ENCODE measurements around the gene TMEM156.
A peak's percentile ranks its signal among the peaks of the same experiment; 100 is the strongest.
"Not testable (repeated sequence)": the region's sequence is repeated elsewhere in the genome, so short reads cannot be mapped to it uniquely, and the experiment has no call there.

TMEM156 gene

GRCh38 chr4:38965866-38966265 lies 66.3 kb downstream of the TMEM156 start:
- no peak overlapping the region for H3K4me3 Mint-ChIP-seq
- peaks cover 5% of the 10 kb centered on the region for H3K9me3 Mint-ChIP-seq
- no peaks in the 10 kb centered on the region for H3K4me1 Mint-ChIP-seq
- no peaks in the 10 kb centered on the region for H3K36me3 Mint-ChIP-seq (ENCODE audit: low read depth)
- no peak for TF ChIP-seq CTCF (IDR thresholded peaks at IDR 0.05; ENCODE audit: unreplicated experiment in 3 of 3)
- no peak overlapping the region for H3K27ac Mint-ChIP-seq
- no peaks in the 10 kb centered on the region for H3K27me3 Mint-ChIP-seq (ENCODE audit: low read depth)

- no peak overlapping the region for H3K4me3 Mint-ChIP-seq
- H3K27me3 Mint-ChIP-seq (ENCODE audit: low read depth) = no peaks in the 10 kb centered on the region
- H3K27ac Mint-ChIP-seq = no peak overlapping the region
- no peak for TF ChIP-seq CTCF (IDR thresholded peaks at IDR 0.05; ENCODE audit: unreplicated experiment in 3 of 3)
- H3K9me3 Mint-ChIP-seq = peaks cover 5% of the 10 kb centered on the region
- no peaks in the 10 kb centered on the region for H3K4me1 Mint-ChIP-seq
- H3K36me3 Mint-ChIP-seq (ENCODE audit: low read depth) = no peaks in the 10 kb centered on the region
These were observed 67.0 kb downstream of the TMEM156 start for GRCh38 chr4:38964942-38965775.

- not testable (repeated sequence) for H3K4me3 Mint-ChIP-seq; H3K27me3 Mint-ChIP-seq (ENCODE audit: low read depth); H3K27ac Mint-ChIP-seq; H3K9me3 Mint-ChIP-seq; H3K36me3 Mint-ChIP-seq (ENCODE audit: low read depth); H3K4me1 Mint-ChIP-seq
These were observed 73.0 kb downstream of the TMEM156 start for GRCh38 chr4:38959248-38959647.

- peak overlapping the region in 1 of 3 experiments; percentile 15 for H3K27ac Mint-ChIP-seq
- no peak for TF ChIP-seq CTCF (IDR thresholded peaks at IDR 0.05; ENCODE audit: unreplicated experiment in 3 of 3)
- H3K36me3 Mint-ChIP-seq (ENCODE audit: low read depth) = no peaks in the 10 kb centered on the region
- no peak overlapping the region for H3K4me3 Mint-ChIP-seq
- peaks cover 6% of the 10 kb centered on the region for H3K4me1 Mint-ChIP-seq
- H3K9me3 Mint-ChIP-seq = peaks cover 5% of the 10 kb centered on the region
- no peaks in the 10 kb centered on the region for H3K27me3 Mint-ChIP-seq (ENCODE audit: low read depth)
These were observed 73.6 kb downstream of the TMEM156 start for GRCh38 chr4:38958453-38959190.

- peaks cover 5% of the 10 kb centered on the region for H3K9me3 Mint-ChIP-seq
- no peak for TF ChIP-seq CTCF (IDR thresholded peaks at IDR 0.05; ENCODE audit: unreplicated experiment in 3 of 3)
- no peak overlapping the region for H3K27ac Mint-ChIP-seq
- no peak overlapping the region for H3K4me3 Mint-ChIP-seq
- peaks cover 6% of the 10 kb centered on the region for H3K4me1 Mint-ChIP-seq
- H3K36me3 Mint-ChIP-seq (ENCODE audit: low read depth) = no peaks in the 10 kb centered on the region
- no peaks in the 10 kb centered on the region for H3K27me3 Mint-ChIP-seq (ENCODE audit: low read depth)
These were observed 74.3 kb downstream of the TMEM156 start for GRCh38 chr4:38957893-38958292.

GRCh38 chr4:38957261-38957815 lies 74.9 kb downstream of the TMEM156 start:
- no peak for TF ChIP-seq CTCF (IDR thresholded peaks at IDR 0.05; ENCODE audit: unreplicated experiment in 3 of 3)
- no peaks in the 10 kb centered on the region for H3K36me3 Mint-ChIP-seq (ENCODE audit: low read depth)
- H3K4me3 Mint-ChIP-seq = no peak overlapping the region
- peaks cover 5% of the 10 kb centered on the region for H3K9me3 Mint-ChIP-seq
- no peak overlapping the region for H3K27ac Mint-ChIP-seq
- H3K27me3 Mint-ChIP-seq (ENCODE audit: low read depth) = no peaks in the 10 kb centered on the region
- H3K4me1 Mint-ChIP-seq = peaks cover 9% of the 10 kb centered on the region
